HCT116 (cell line): ENCODE results near the gene SMYD4. TPM values are rescaled to one million over a fixed set of nuclear protein-coding genes. Genes with fewer than 3 reads are reported as not detected.

ENCODE experiments used
- ATAC-seq: fragments of 200-7000 bp; cut with Tn5 transposase; 2 replicates; pipeline ENCODE4 v1.9.1; 2020; ENCODE audit warnings: mild to moderate bottlenecking, moderate library complexity
- BruUV-seq: library from RNA; stranded (reverse); fragments of 400-500 nt; replicated peaks from 2 replicates; lab custom pipeline; 2021; lab: Mats Ljungman, UMichigan
- CTCF ChIA-PET: fragments of 300-600 bp; sonication (Branson Sonifier 250); formaldehyde crosslinking; loops from one replicate; lab custom pipeline; 2021; ENCODE audit warnings: antibody characterized with exemption; lab: Charles Lee
- POLR2A ChIA-PET: fragments of 300-600, 350-600 bp; sonication (Branson Sonifier 250); formaldehyde crosslinking; loops from one replicate; lab custom pipeline; 2021; ENCODE audit warnings: antibody characterized with exemption; lab: Charles Lee
- RAD21 ChIA-PET, 2 experiments: fragments of 300-600 bp; sonication (Branson Sonifier 250); formaldehyde crosslinking; loops; one replicate each; lab custom pipeline; 2023; ENCODE audit warnings: low total read pairs in 2 of 2; ENCODE audit not compliant: uncharacterized antibody in 2 of 2, unreplicated experiment in 2 of 2, low non-redundant PET in 1 of 2; lab: Charles Lee
- DNase-seq: peaks from one replicate; pipeline ENCODE4 v3.0.0-alpha.2; 2010; ENCODE audit warnings: low read depth, low spot score
- H2AFZ ChIP-seq: fragments of 200-600 bp; shearing (Covaris generic), sonication (generic); 2 replicates; pipeline ENCODE4 v1.6.1; 2017; ENCODE audit warnings: low read depth, mixed run types, mixed read lengths, antibody characterized with exemption, low read length; ENCODE audit not compliant: poor library complexity, severe bottlenecking
- H3K27ac ChIP-seq: 2 replicates; pipeline ENCODE4 v1.5.1; 2012; ENCODE audit warnings: low read depth, low read length
- H3K27me3 ChIP-seq: fragments of 200-600 bp; sonication (generic); 2 replicates; pipeline ENCODE4 v1.6.1; 2016; ENCODE audit warnings: mixed run types, low read length, mixed read lengths; ENCODE audit not compliant: insufficient read depth
- H3K36me3 ChIP-seq, 2 experiments: fragments of 200-500 bp in 1 of 2; fragments of 200-600 bp in 1 of 2; sonication (Bioruptor generic) in 1 of 2; sonication (generic) in 1 of 2; 2 replicates each; pipeline versions ENCODE4 v1.5.1 to v1.6.1; 2014 to 2016; ENCODE audit warnings: low read length in 2 of 2, inconsistent platforms in 1 of 2, mixed read lengths in 1 of 2, mixed run types in 1 of 2; ENCODE audit not compliant: insufficient read depth in 2 of 2, control insufficient read depth in 1 of 2
- H3K4me1 ChIP-seq, 2 experiments: fragments of 200-600 bp in 1 of 2; sonication (generic) in 1 of 2; 2 replicates each; pipeline versions ENCODE4 v1.5.1 to v1.6.1; 2012 to 2017; ENCODE audit warnings: low read length in 2 of 2, inconsistent platforms in 1 of 2, mild to moderate bottlenecking in 1 of 2, mixed read lengths in 1 of 2, mixed run types in 1 of 2, moderate library complexity in 1 of 2; ENCODE audit not compliant: insufficient read depth in 2 of 2, control insufficient read depth in 1 of 2
- H3K4me2 ChIP-seq: fragments of 200-600 bp; sonication (generic); 2 replicates; pipeline ENCODE4 v1.6.1; 2017; ENCODE audit warnings: mixed run types, low read length, mixed read lengths
- H3K4me3 ChIP-seq, 2 experiments: fragments of 200-600 bp in 1 of 2; sonication (generic) in 1 of 2; replicated peaks in 1 of 2; 2 replicates each; pipeline ENCODE4 v1.5.1; 2011 to 2016; ENCODE audit warnings: low read length in 2 of 2, control low read depth in 1 of 2, low read depth in 1 of 2, mild to moderate bottlenecking in 1 of 2, mixed read lengths in 1 of 2, mixed run types in 1 of 2
- H3K79me2 ChIP-seq: fragments of 200-600 bp; sonication (generic); 2 replicates; pipeline ENCODE4 v1.6.1; 2017; ENCODE audit warnings: mild to moderate bottlenecking, mixed run types, low read length, moderate library complexity, mixed read lengths; ENCODE audit not compliant: insufficient read depth
- H3K9ac ChIP-seq: fragments of 200-600 bp; sonication (generic); 2 replicates; pipeline ENCODE4 v1.6.1; 2016; ENCODE audit warnings: low read length, mixed read lengths
- H3K9me2 ChIP-seq: fragments of 200-600 bp; sonication (generic), shearing (Covaris generic); 2 replicates; pipeline ENCODE4 v1.6.1; 2017; ENCODE audit warnings: mixed run types, mild to moderate bottlenecking, moderate library complexity; ENCODE audit not compliant: insufficient read depth
- H3K9me3 ChIP-seq, 2 experiments: fragments of 200-500 bp in 1 of 2; fragments of 200-600 bp in 1 of 2; sonication (Bioruptor generic) in 1 of 2; sonication (generic) in 1 of 2; 2 replicates each; pipeline ENCODE4 v1.6.1; 2014 to 2017; ENCODE audit warnings: low read length in 2 of 2, mixed read lengths in 2 of 2, inconsistent platforms in 1 of 2, low read depth in 1 of 2, mild to moderate bottlenecking in 1 of 2, mixed run types in 1 of 2, moderate library complexity in 1 of 2; ENCODE audit not compliant: control insufficient read depth in 1 of 2, insufficient read depth in 1 of 2
- H4K20me1 ChIP-seq: fragments of 200-600 bp; sonication (generic), shearing (Covaris generic); 2 replicates; pipeline ENCODE4 v1.6.1; 2017; ENCODE audit warnings: mixed run types, mild to moderate bottlenecking, moderate library complexity; ENCODE audit not compliant: insufficient read depth
- ATF3 ChIP-seq: IDR thresholded peaks from 2 replicates; pipeline ENCODE4 v1.6.1; 2012
- EGR1 ChIP-seq: IDR thresholded peaks from 2 replicates; pipeline ENCODE4 v1.6.1; 2012; ENCODE audit warnings: low read depth
- ELF1 ChIP-seq: IDR thresholded peaks from 2 replicates; pipeline ENCODE4 v1.6.1; 2012; ENCODE audit warnings: low read depth, borderline replicate concordance
- EZH2 ChIP-seq: fragments of 200-600 bp; sonication (generic); IDR thresholded peaks from 2 replicates; pipeline ENCODE4 v1.6.1; 2017; ENCODE audit warnings: antibody characterized with exemption, mixed run types
- EZH2phosphoT487 ChIP-seq: fragments of 200-600 bp; IDR thresholded peaks from 2 replicates; pipeline ENCODE4 v1.6.1; 2018; ENCODE audit warnings: antibody characterized with exemption, borderline replicate concordance
- FOSL1 ChIP-seq: IDR thresholded peaks from 2 replicates; pipeline ENCODE4 v1.6.1; 2012; ENCODE audit warnings: low read depth
- POLR2A ChIP-seq: IDR thresholded peaks from 2 replicates; pipeline ENCODE4 v1.7.0; 2011; ENCODE audit warnings: borderline replicate concordance; ENCODE audit not compliant: insufficient read depth, insufficient read length; ENCODE audit errors: extremely low read depth
- POLR2AphosphoS5 ChIP-seq: IDR thresholded peaks from 2 replicates; pipeline ENCODE4 v1.6.1; 2011; ENCODE audit warnings: mild to moderate bottlenecking, low read depth, low read length, moderate library complexity
- SRF ChIP-seq: IDR thresholded peaks from 2 replicates; pipeline ENCODE4 v1.6.1; 2012; ENCODE audit warnings: low read depth
- TCF7L2 ChIP-seq: IDR thresholded peaks from 2 replicates; pipeline ENCODE4 v1.7.0; 2011; ENCODE audit warnings: borderline replicate concordance, inconsistent platforms; ENCODE audit not compliant: insufficient read depth, insufficient read length; ENCODE audit errors: extremely low read depth
- YY1 ChIP-seq: IDR thresholded peaks from 2 replicates; pipeline ENCODE4 v1.6.1; 2011; ENCODE audit warnings: low read length, low read depth, moderate library complexity, mild to moderate bottlenecking; ENCODE audit not compliant: insufficient replicate concordance; ENCODE audit errors: extremely low read depth
- ZBTB33 ChIP-seq: IDR thresholded peaks from 2 replicates; pipeline ENCODE4 v1.6.1; 2011; ENCODE audit warnings: mild to moderate bottlenecking, low read length, moderate library complexity; ENCODE audit not compliant: insufficient replicate concordance; ENCODE audit errors: extremely low read depth
- ZFX ChIP-seq: fragments of 450-650 bp; IDR thresholded peaks from 2 replicates; pipeline ENCODE4 v1.6.1; 2017
- ZNF274 ChIP-seq: fragments of 200-500 bp; sonication (Bioruptor generic); IDR thresholded peaks from 2 replicates; pipeline ENCODE4 v1.6.1; 2014; ENCODE audit warnings: mild to moderate bottlenecking, low read depth, low read length, inconsistent platforms
- intact Hi-C: fragments of 100-400 bp; cut with micrococcal nuclease; formaldehyde crosslinking; loops from 2 replicates; pipeline ENCODE4 v1.10.0; 2022
- total RNA-seq: library from RNA; stranded (reverse); gene quantifications from one replicate; pipeline ENCODE4 v1.2.1, GENCODE V29; 2021; ENCODE audit not compliant: unreplicated experiment
- TF ChIP-seq, protein P1 (sequence below): IDR thresholded peaks from 2 replicates; pipeline ENCODE4 v1.6.1; 2012

Gene SMYD4
- total RNA-seq, 1 experiment from 2014 or later: 16.9 TPM

DNA sequence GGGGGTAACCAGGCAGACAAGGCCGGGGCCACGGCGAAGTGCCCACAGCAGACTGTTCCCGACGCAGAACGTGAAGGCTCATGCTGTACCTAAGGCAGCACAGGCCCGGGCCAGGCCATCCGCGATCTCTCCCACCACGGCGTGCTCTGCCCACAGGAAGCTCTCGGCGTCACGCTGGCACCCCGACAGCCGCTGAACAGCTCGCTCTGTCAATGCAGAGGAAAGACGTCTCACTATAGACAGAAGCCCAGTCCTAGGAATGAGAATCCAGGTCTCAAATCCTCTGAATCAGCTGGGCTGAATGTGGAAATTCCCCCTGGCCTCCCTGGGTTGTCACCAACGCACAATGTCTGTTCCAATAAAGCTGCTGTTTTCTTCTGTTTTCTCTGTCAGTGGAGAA is 46.4 kb downstream of the SMYD4 start:
- H2AFZ ChIP-seq: no peak overlapping the region
- CTCF ChIA-PET: interaction anchor here (1.0 to 1.8 kb wide), 7 partner anchors 10 to 209 kb away, joined by 3 to 39 read pairs (median 10); no protein-coding TSS in a partner anchor
- H3K36me3 ChIP-seq: peaks cover 16 to 39% of the 10 kb centered on the region in 2 experiments
- H4K20me1 ChIP-seq: no peaks in the 10 kb centered on the region
- H3K27me3 ChIP-seq: no peaks in the 10 kb centered on the region
- no peak overlapping the region for H3K4me3 ChIP-seq
- intact Hi-C loops: no loop called here
- H3K79me2 ChIP-seq: no peaks in the 10 kb centered on the region; the same call in 1 of the 2 replicates
- RAD21 ChIA-PET: interaction anchor here (0.7 to 1.6 kb wide), 5 partner anchors 62 to 70 kb away, joined by 3 to 9 read pairs (median 3); no protein-coding TSS in a partner anchor
- ATAC-seq: no peak
- POLR2A ChIA-PET: interaction anchor here (0.7 to 1.8 kb wide), 3 partner anchors 31 to 70 kb away, joined by 3 to 5 read pairs (median 3); no protein-coding TSS in a partner anchor
- no TSS peak for BruUV-seq
- TF ChIP-seq YY1: no peak
- TF ChIP-seq SRF: no peak
- TF ChIP-seq ATF3: no peak
- TF ChIP-seq ZNF274: no peak
- no peak for TF ChIP-seq ZFX
- no peak for TF ChIP-seq EGR1
- no peak for TF ChIP-seq POLR2AphosphoS5
- TF ChIP-seq EZH2: no peak
- no peak for TF ChIP-seq ELF1
- no peak for TF ChIP-seq ZBTB33
- TF ChIP-seq TCF7L2: no peak
- TF ChIP-seq POLR2A: no peak
- TF ChIP-seq, protein P1, sequence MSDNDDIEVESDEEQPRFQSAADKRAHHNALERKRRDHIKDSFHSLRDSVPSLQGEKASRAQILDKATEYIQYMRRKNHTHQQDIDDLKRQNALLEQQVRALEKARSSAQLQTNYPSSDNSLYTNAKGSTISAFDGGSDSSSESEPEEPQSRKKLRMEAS: no peak
- TF ChIP-seq FOSL1: no peak
- TF ChIP-seq EZH2phosphoT487: no peak
- H3K9me3 ChIP-seq: no peaks in the 10 kb centered on the region
- H3K4me1 ChIP-seq: peaks cover 10 to 19% of the 10 kb centered on the region in 2 experiments
- no peak overlapping the region for H3K9ac ChIP-seq
- H3K9me2 ChIP-seq: no peaks in the 10 kb centered on the region
- no peak overlapping the region for H3K27ac ChIP-seq
- DNase-seq: no peak
- no peak overlapping the region for H3K4me2 ChIP-seq
